Keratinocyte (primary cell): ENCODE results near the gene MIA3.

ENCODE experiments used
- EZH2 ChIP-seq: IDR thresholded peaks from one replicate; pipeline ENCODE4 v1.6.1; 2012; ENCODE audit warnings: inconsistent platforms, mild to moderate bottlenecking, low read length, moderate library complexity
- TF ChIP-seq, protein P1 (sequence below), 3 experiments: IDR thresholded peaks in 1 of 3; conservative IDR thresholded peaks in 1 of 3; optimal IDR thresholded peaks in 1 of 3; 2 replicates in 2 of 3; 3 replicates in 1 of 3; pipeline versions ENCODE3 to v1.5.1; 2011; ENCODE audit warnings: low read length in 3 of 3, mild to moderate bottlenecking in 3 of 3, moderate library complexity in 2 of 3, control low read depth in 1 of 3, inconsistent platforms in 1 of 3; ENCODE audit not compliant: insufficient read depth in 2 of 3; ENCODE audit errors: extremely low read depth in 1 of 3

DNA sequence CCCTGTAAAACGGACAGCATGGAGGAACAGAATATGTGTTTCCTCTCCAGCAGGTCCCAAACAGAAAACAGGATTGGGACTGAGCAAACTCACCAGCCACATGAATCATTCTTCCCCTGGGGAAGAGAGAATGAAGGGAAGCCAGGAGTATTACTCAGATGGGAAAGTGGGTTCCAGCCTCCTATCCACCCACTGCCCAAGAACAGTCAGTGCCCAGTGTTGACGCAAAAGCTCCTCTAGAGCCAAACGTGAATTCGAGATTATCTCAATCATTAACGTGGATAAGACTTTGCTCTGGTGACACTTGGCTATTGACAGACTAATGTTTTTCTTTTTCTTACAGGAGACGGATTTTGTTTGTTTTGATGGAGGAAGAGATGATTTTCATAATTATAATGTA is 9.3 kb downstream of the MIA3 start:
- TF ChIP-seq, protein P1, sequence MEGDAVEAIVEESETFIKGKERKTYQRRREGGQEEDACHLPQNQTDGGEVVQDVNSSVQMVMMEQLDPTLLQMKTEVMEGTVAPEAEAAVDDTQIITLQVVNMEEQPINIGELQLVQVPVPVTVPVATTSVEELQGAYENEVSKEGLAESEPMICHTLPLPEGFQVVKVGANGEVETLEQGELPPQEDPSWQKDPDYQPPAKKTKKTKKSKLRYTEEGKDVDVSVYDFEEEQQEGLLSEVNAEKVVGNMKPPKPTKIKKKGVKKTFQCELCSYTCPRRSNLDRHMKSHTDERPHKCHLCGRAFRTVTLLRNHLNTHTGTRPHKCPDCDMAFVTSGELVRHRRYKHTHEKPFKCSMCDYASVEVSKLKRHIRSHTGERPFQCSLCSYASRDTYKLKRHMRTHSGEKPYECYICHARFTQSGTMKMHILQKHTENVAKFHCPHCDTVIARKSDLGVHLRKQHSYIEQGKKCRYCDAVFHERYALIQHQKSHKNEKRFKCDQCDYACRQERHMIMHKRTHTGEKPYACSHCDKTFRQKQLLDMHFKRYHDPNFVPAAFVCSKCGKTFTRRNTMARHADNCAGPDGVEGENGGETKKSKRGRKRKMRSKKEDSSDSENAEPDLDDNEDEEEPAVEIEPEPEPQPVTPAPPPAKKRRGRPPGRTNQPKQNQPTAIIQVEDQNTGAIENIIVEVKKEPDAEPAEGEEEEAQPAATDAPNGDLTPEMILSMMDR (optimal IDR thresholded peaks at IDR 0.05 in 1 of 3, IDR thresholded peaks at IDR 0.05 in 1 of 3, conservative IDR thresholded peaks at IDR 0.05 in 1 of 3; ENCODE audit: extremely low read depth in 1 of 3, insufficient read depth in 2 of 3, low read length in 3 of 3), result no peak
- no peak for TF ChIP-seq EZH2
